Measurements from ENCODE around the gene ADGRL3.

Gene ADGRL3

GRCh38 chr4:61872983-61873382, 672.9 kb downstream of the ADGRL3 start:
- no peak for DNase-seq (ENCODE audit: low read depth in 3 of 3, low spot score in 1 of 3)

DNA sequence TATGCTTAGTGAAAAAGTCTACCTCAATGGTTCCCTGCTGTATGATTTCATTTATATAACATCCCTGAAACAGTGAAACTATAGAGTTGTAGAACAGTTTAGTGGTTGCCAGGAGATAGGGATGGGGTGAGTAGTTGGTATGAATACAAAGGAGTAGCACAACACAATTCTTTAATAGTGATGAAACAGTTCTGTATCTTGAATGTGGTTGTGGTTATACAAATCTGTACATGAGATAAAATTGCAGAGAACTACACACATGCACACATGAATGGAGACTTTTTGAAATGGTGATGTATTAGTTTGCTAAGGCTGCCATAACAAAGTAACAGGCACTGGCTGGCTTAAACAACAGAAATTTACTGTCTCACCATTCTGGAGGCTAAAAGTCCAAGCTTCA, 677.1 kb downstream of the ADGRL3 start:
- no peak for DNase-seq (ENCODE audit: low read depth in 3 of 3, low spot score in 1 of 3)

GRCh38 chr4:61877893-61878292, 677.8 kb downstream of the ADGRL3 start:
- no peak for DNase-seq (ENCODE audit: low read depth in 3 of 3, low spot score in 1 of 3)

GRCh38 chr4:61882381-61882780, 682.3 kb downstream of the ADGRL3 start:
- no peak for DNase-seq (ENCODE audit: low read depth in 3 of 3, low spot score in 1 of 3)

GRCh38 chr4:61886131-61886530, 686.0 kb downstream of the ADGRL3 start:
- DNase-seq (ENCODE audit: low read depth in 3 of 3, low spot score in 1 of 3), result no peak

GRCh38 chr4:61889117-61889516, 689.0 kb downstream of the ADGRL3 start:
- DNase-seq (ENCODE audit: low read depth in 3 of 3, low spot score in 1 of 3), result no peak

- no peak for DNase-seq (ENCODE audit: low read depth in 3 of 3, low spot score in 1 of 3)
Observed at GRCh38 chr4:61890321-61890720, 690.2 kb downstream of the ADGRL3 start.

DNA sequence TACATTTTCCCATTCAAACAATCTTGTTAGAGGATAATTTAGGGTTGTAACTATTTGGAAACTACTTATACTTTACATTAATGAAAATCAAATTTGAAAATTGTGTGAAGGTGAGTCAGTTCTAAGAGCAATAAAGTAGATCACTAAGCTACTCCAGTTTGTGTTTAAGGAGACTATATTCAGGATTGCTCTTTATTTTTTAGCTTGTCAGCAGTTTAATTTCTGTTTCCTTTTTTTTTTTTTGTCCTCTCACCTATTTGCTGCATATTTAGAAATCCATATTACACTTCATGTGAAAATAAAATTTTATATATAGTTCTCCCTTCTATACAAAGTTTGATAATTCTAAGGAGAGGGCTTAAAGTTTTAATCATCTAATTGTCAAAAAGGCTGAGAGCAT, 691.8 kb downstream of the ADGRL3 start:
- no peak for DNase-seq (ENCODE audit: low read depth in 3 of 3, low spot score in 1 of 3)

DNA sequence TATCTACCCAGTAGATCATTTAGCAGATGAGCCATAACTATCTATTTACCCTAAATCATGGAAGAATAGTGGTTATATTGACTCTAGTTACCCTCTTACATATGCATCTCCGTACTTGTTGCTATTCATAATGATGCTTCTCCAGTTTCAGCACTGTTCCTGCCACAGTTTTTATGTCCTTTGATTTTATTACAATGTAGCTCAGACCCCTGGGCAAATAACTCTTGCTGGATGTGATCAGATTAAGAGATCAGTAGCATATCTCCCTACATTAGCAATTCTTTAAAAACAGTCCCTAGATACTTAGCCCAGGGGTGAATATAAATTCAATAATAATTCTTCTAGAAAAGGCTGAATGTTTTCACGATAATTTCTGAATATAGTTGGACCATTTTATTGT, 696.5 kb downstream of the ADGRL3 start:
- no peak for DNase-seq (ENCODE audit: low read depth in 3 of 3, low spot score in 1 of 3)

DNA sequence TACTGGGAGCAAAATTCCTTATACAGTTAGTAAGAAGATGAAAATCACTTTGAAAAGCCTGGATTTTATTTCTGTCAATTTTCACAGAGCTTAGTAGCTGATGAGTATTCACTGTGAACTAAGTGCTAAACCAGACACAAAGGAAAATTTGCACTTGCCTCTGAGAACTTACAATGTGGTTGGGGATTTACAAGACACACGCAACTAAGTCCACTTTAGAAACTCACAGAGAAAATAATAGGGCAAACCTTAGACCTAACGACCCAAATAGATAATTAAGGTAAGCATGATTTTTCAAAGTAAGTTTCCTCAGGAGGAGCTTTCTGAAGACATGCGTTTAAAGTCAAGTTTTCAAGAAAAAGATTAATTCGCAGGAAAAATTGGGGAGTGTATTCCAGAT, 708.9 kb downstream of the ADGRL3 start:
- no peak for DNase-seq (ENCODE audit: low read depth in 3 of 3, low spot score in 1 of 3)

GRCh38 chr4:61911313-61911756, 711.2 kb downstream of the ADGRL3 start:
- DNase-seq (ENCODE audit: low read depth in 3 of 3, low spot score in 1 of 3), result no peak

DNA sequence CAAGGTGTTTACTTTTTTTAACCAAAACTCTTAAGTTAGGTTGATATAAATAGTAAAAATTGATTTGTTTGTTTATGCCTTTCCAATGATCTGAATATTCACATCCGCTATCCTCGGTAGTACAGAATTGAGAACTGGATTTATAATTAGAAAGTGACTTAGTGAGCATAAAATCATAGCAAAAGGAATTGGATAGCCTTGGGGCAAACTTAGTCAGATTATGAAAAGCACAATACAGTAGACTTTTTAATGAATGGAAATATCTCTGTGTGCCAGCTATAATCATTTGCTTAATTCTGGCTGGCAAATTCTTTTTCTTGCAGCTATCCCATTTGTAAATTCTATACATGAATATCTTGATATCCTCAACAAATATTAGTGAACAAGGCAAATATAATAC, 713.5 kb downstream of the ADGRL3 start:
- DNase-seq (ENCODE audit: low read depth in 3 of 3, low spot score in 1 of 3), result no peak

- DNase-seq (ENCODE audit: low read depth in 3 of 3, low spot score in 1 of 3), result no peak
Observed at GRCh38 chr4:61915501-61915900, 715.4 kb downstream of the ADGRL3 start.

DNA sequence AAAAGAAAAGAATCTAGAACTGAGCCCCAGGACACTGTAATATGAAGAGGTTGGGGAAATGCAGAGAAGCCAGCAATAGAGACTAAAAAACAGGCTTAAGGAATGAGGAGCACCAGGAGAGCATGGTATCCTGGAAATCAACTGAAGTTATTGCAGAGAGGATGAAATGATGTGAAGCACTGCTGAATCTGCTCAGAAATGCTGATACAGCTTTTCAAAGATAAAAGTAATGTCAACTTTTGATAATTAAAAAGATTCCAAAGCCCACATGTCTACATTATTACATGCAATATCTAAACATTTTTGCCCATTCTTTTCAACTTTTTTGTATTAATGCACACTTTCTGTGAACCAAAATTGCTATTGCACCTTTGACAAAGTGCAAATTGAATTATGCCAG, 718.4 kb downstream of the ADGRL3 start:
- no peak for DNase-seq (ENCODE audit: low read depth in 3 of 3, low spot score in 1 of 3)

GRCh38 chr4:61918987-61919386, 718.9 kb downstream of the ADGRL3 start:
- no peak for DNase-seq (ENCODE audit: low read depth in 3 of 3, low spot score in 1 of 3)

DNA sequence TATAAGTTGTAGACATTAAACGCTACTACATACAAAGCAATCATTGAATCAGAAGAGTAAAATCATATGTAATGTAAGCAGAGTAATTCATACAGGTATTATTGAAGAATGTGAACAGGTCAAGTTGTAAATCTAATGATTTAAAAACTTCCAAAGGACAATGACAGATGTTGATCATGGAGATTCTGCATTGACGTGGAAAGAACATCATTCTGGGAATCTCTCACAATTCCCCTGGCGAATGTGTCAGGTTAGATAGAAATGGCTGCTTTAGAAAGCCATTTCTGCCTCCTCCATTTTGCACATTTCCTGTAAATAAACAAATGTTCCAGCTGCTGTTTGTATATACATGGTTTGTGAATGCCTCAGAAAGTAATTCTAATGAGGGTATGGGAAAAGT, 719.4 kb downstream of the ADGRL3 start:
- DNase-seq (ENCODE audit: low read depth in 3 of 3, low spot score in 1 of 3), result no peak

DNA sequence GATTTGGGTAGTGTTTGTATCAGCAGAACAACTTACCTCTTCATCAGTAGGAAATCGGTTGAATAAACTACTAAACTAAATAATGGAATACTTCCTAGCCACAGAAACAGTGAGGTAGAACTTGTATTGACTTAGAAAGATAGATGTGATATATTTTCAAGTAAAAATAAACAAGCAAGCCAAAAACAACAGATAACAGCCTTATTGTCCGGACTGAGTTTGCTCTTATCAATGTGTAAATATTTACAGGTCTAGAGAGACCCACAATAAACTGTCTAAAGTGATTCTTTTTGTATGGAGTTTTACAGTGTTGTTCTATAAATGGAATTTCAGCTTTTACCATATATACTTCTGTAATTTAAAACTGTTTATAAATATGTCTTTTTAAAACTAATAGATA, 721.8 kb downstream of the ADGRL3 start:
- no peak for DNase-seq (ENCODE audit: low read depth in 3 of 3, low spot score in 1 of 3)

- no peak for DNase-seq (ENCODE audit: low read depth in 3 of 3, low spot score in 1 of 3)
Observed at GRCh38 chr4:61922766-61923165, 722.6 kb downstream of the ADGRL3 start.

- no peak for DNase-seq (ENCODE audit: low read depth in 3 of 3, low spot score in 1 of 3)
Observed at GRCh38 chr4:61923179-61923578, 723.1 kb downstream of the ADGRL3 start.

DNA sequence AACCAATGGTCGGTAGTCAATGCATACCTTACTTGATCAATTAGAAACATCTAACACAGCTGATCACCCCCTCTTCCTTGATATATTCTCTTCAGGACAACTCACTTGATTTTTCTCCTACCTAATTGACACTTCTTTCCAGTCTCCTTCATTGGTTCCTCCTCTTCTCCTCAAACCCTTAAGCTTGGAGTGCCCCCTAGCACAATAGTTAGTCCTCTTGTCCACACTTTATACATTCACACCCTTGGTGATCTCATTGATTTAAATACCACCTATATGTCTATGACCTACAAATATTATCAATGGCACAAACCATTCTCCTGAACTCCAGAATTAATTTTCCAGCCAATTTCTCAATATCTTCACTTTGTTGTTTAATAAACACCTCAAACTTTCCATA, 724.0 kb downstream of the ADGRL3 start:
- no peak for DNase-seq (ENCODE audit: low read depth in 3 of 3, low spot score in 1 of 3)

DNA sequence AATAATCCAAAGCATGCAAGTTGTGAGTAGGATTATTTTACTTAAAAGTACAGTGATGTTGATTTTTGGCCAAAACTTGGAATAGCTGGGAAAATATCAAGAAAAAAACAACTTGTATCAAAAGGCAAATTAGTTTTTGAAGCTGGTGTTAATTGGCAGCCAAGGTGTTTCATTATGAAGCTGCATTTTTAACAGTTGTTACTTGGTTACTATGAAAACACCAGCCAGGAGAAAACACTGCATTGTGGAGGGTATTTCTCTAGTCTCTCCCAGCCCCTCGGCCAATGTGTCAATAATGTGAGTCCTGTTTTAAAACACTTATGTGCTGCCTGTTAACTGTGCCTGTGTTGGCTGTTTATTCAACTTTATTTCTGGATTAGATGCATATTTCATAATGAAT, 733.4 kb downstream of the ADGRL3 start:
- DNase-seq (ENCODE audit: low read depth in 3 of 3, low spot score in 1 of 3), result no peak

DNA sequence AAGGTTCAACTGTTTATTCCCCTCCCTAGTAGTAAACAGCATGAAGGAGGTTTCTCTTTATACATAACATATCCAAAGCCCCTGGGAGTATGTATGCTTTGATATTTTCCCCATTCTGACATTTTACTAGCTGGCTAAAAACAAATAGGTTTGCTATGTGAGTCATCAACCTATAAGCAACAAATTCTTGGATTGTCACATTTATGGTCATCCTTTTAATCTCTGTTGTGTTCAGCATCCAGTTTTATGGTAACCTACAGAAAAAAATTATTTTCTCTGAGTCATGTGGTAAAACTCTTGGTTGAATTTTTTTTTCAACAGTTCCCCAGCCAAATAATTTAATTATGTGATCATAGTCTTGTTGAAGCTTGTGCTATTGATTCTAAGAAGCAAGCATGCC, 734.1 kb downstream of the ADGRL3 start:
- no peak for DNase-seq (ENCODE audit: low read depth in 3 of 3, low spot score in 1 of 3)

GRCh38 chr4:61938250-61938846, 738.2 kb downstream of the ADGRL3 start:
- DNase-seq (ENCODE audit: low read depth in 3 of 3, low spot score in 1 of 3), result no peak

DNA sequence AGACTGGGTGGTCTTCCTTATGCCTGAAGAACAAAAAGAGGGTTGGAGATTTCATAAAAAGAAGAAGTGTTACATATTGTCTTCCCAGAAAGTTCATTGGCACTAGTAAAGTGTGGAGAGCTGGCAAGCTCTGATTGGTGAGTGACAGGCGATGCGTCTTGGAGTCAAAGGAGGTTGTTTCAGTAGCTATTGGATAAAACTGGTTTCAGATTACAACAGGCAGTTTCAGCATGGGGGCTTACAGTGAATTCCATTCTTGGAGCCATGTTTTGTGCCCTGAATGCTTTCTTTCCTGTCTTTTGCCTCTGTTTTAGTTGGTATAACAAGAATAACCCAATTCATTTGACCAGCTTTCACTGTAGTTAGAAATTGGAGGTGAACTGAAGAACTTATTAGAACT, 750.5 kb downstream of the ADGRL3 start:
- DNase-seq (ENCODE audit: low read depth in 3 of 3, low spot score in 1 of 3), result no peak
